H1 (cell line): ENCODE measurements around the gene RBP3. TPM values are rescaled to one million over a fixed set of nuclear protein-coding genes. Genes with fewer than 3 reads are reported as not detected.

ENCODE experiments used
- CTCF ChIA-PET: fragments of 300-600 bp; sonication (Branson Sonifier 250); formaldehyde crosslinking; loops from one replicate; lab custom pipeline; 2021; ENCODE audit not compliant: partially characterized antibody; lab: Charles Lee
- POLR2A ChIA-PET: fragments of 300-600 bp; sonication (Branson Sonifier 250); formaldehyde crosslinking; loops from one replicate; lab custom pipeline; 2021; ENCODE audit warnings: inconsistent platforms; ENCODE audit not compliant: partially characterized antibody; lab: Charles Lee
- DNase-seq, 2 experiments: peaks; one replicate each; pipeline versions ENCODE4 v3.0.0 to v3.0.0-alpha.2; 2010 to 2022; ENCODE audit warnings: low spot score in 2 of 2, low read depth in 1 of 2, mixed read lengths in 1 of 2
- FAIRE-seq: peaks from 2 replicates; lab custom pipeline; 2011; peaks lifted over from hg19 to GRCh38; lab: Jason Lieb, UNC
- H2AFZ ChIP-seq: 2 replicates; pipeline ENCODE4 v1.8.1; 2012; ENCODE audit warnings: low read length, inconsistent platforms
- H2AK5ac ChIP-seq: 2 replicates; pipeline ENCODE4 v1.6.1; 2013; ENCODE audit warnings: low read depth, low read length
- H2BK120ac ChIP-seq: replicated peaks from 2 replicates; pipeline ENCODE3; 2013; ENCODE audit warnings: low read depth, low read length, inconsistent platforms
- H2BK12ac ChIP-seq: 2 replicates; pipeline ENCODE4 v1.6.1; 2013; ENCODE audit warnings: low read depth, low read length
- H2BK15ac ChIP-seq: 2 replicates; pipeline ENCODE4 v1.6.1; 2013; ENCODE audit warnings: low read length
- H2BK20ac ChIP-seq: 2 replicates; pipeline ENCODE4 v1.6.1; 2013; ENCODE audit warnings: low read length
- H2BK5ac ChIP-seq: 2 replicates; pipeline ENCODE4 v1.6.1; 2013; ENCODE audit warnings: low read depth, low read length
- H3K14ac ChIP-seq: 2 replicates; pipeline ENCODE4 v1.6.1; 2013; ENCODE audit warnings: inconsistent platforms; ENCODE audit not compliant: insufficient read length
- H3K18ac ChIP-seq: 2 replicates; pipeline ENCODE4 v1.6.1; 2013; ENCODE audit warnings: low read length; ENCODE audit errors: extremely low read depth
- H3K23ac ChIP-seq: 2 replicates; pipeline ENCODE4 v1.6.1; 2013; ENCODE audit warnings: inconsistent platforms; ENCODE audit not compliant: insufficient read length
- H3K23me2 ChIP-seq: 2 replicates; pipeline ENCODE4 v1.6.1; 2013; ENCODE audit warnings: low read depth, low read length
- H3K27ac ChIP-seq: 2 replicates; pipeline ENCODE4 v1.6.1; 2011; ENCODE audit warnings: low read depth, low read length, inconsistent platforms
- H3K27me3 ChIP-seq, 4 experiments: replicated peaks in 1 of 4; 1 replicate in 1 of 4; 2 replicates in 3 of 4; pipeline versions ENCODE4 v1.6.1 to v1.8.1; 2011 to 2013; ENCODE audit warnings: low read length in 3 of 4, mild to moderate bottlenecking in 3 of 4, inconsistent platforms in 2 of 4, mixed read lengths in 2 of 4, moderate library complexity in 1 of 4; ENCODE audit not compliant: control insufficient read depth in 3 of 4, insufficient read depth in 3 of 4; ENCODE audit errors: extremely low read depth in 1 of 4
- H3K36me3 ChIP-seq, 4 experiments: 2 replicates each; pipeline versions ENCODE4 v1.6.1 to v1.8.1; 2011 to 2013; ENCODE audit warnings: mild to moderate bottlenecking in 4 of 4, low read length in 3 of 4, moderate library complexity in 2 of 4, control low read depth in 1 of 4, inconsistent platforms in 1 of 4; ENCODE audit not compliant: insufficient read depth in 4 of 4, control insufficient read depth in 2 of 4
- H3K4ac ChIP-seq: replicated peaks from 2 replicates; pipeline ENCODE3; 2013; ENCODE audit warnings: low read length, low read depth, mixed read lengths, inconsistent platforms; ENCODE audit not compliant: insufficient read length
- H3K4me1 ChIP-seq, 4 experiments: replicated peaks in 1 of 4; 1 replicate in 1 of 4; 2 replicates in 3 of 4; pipeline versions ENCODE4 v1.6.1 to v1.8.1; 2011 to 2013; ENCODE audit warnings: low read length in 3 of 4, inconsistent platforms in 2 of 4, mixed read lengths in 1 of 4; ENCODE audit not compliant: insufficient read depth in 4 of 4, control insufficient read depth in 3 of 4
- H3K4me2 ChIP-seq, 2 experiments: 2 replicates each; pipeline versions ENCODE4 v1.6.1 to v1.8.1; 2011 to 2013; ENCODE audit warnings: low read depth in 2 of 2, low read length in 2 of 2, control low read depth in 1 of 2, inconsistent platforms in 1 of 2, mild to moderate bottlenecking in 1 of 2; ENCODE audit not compliant: insufficient read depth in 1 of 2
- H3K4me3 ChIP-seq, 4 experiments: fragments of 200-600, 300-600 bp in 1 of 4; sonication (generic), shearing (Covaris generic), sonication (Bioruptor Twin) in 1 of 4; 2 replicates each; pipeline versions ENCODE4 v1.5.1 to v1.8.1; 2011 to 2016; ENCODE audit warnings: low read length in 4 of 4, low read depth in 3 of 4, control low read depth in 2 of 4, inconsistent platforms in 2 of 4, mild to moderate bottlenecking in 2 of 4, mixed read lengths in 1 of 4, moderate library complexity in 1 of 4; ENCODE audit not compliant: insufficient read depth in 2 of 4; ENCODE audit errors: extremely low read depth in 1 of 4
- H3K56ac ChIP-seq: replicated peaks from 2 replicates; pipeline ENCODE3; 2013; ENCODE audit warnings: low read depth, mild to moderate bottlenecking, mixed read lengths, low read length, inconsistent platforms; ENCODE audit not compliant: insufficient read length
- H3K79me1 ChIP-seq: 2 replicates; pipeline ENCODE4 v1.6.1; 2013; ENCODE audit warnings: low read depth, low read length, control low read depth
- H3K79me2 ChIP-seq, 2 experiments: 2 replicates each; pipeline versions ENCODE4 v1.6.1 to v1.8.1; 2012 to 2013; ENCODE audit warnings: low read length in 2 of 2, mild to moderate bottlenecking in 2 of 2, inconsistent platforms in 1 of 2; ENCODE audit not compliant: insufficient read depth in 2 of 2, control insufficient read depth in 1 of 2
- H3K9ac ChIP-seq, 4 experiments: replicated peaks in 1 of 4; 1 replicate in 1 of 4; 2 replicates in 3 of 4; pipeline versions ENCODE4 v1.6.1 to v1.8.1; 2011 to 2013; ENCODE audit warnings: low read depth in 3 of 4, low read length in 3 of 4, control low read depth in 2 of 4, mild to moderate bottlenecking in 2 of 4, moderate library complexity in 2 of 4, inconsistent platforms in 1 of 4; ENCODE audit errors: extremely low read depth in 1 of 4
- H3K9me3 ChIP-seq, 2 experiments: 2 replicates each; pipeline versions ENCODE4 v1.6.1 to v1.8.1; 2012 to 2013; ENCODE audit warnings: mild to moderate bottlenecking in 2 of 2, moderate library complexity in 2 of 2, control low read depth in 1 of 2, inconsistent platforms in 1 of 2, low read depth in 1 of 2, low read length in 1 of 2, mixed read lengths in 1 of 2; ENCODE audit not compliant: insufficient read depth in 2 of 2
- H4K20me1 ChIP-seq, 2 experiments: replicated peaks in 1 of 2; 2 replicates each; pipeline versions ENCODE3 to v1.8.1; 2011 to 2013; ENCODE audit warnings: inconsistent platforms in 2 of 2, low read length in 2 of 2, mild to moderate bottlenecking in 1 of 2; ENCODE audit not compliant: insufficient read depth in 2 of 2, control insufficient read depth in 1 of 2
- H4K5ac ChIP-seq: 2 replicates; pipeline ENCODE4 v1.6.1; 2013; ENCODE audit warnings: low read length, low read depth, mixed read lengths, inconsistent platforms; ENCODE audit not compliant: insufficient read length
- H4K8ac ChIP-seq: 2 replicates; pipeline ENCODE4 v1.8.0; 2013; ENCODE audit warnings: mild to moderate bottlenecking, moderate library complexity, low read length, inconsistent platforms; ENCODE audit not compliant: insufficient read depth; ENCODE audit errors: extremely low read depth
- H4K91ac ChIP-seq: replicated peaks from 2 replicates; pipeline ENCODE3; 2013; ENCODE audit warnings: low read length, mixed read lengths, inconsistent platforms; ENCODE audit not compliant: insufficient read length
- CBX8 ChIP-seq: fragments of 300-800, 300-1000 bp; sonication (generic); IDR thresholded peaks from 2 replicates; pipeline ENCODE4 v1.7.1; 2016; ENCODE audit warnings: low read depth, low read length, borderline replicate concordance
- CHD1 ChIP-seq: IDR thresholded peaks from 2 replicates; pipeline ENCODE4 v1.6.1; 2012; ENCODE audit warnings: low read depth, low read length, improper control_type of control experiment
- E2F6 ChIP-seq: IDR thresholded peaks from 2 replicates; pipeline ENCODE4 v1.6.1; 2012; ENCODE audit warnings: inconsistent platforms
- EZH2 ChIP-seq: fragments of 200-600 bp; sonication (generic); IDR thresholded peaks from 2 replicates; pipeline ENCODE4 v1.7.1; 2012; ENCODE audit warnings: low read depth, mild to moderate bottlenecking, moderate library complexity, low read length, inconsistent platforms; ENCODE audit not compliant: severe bottlenecking
- KDM1A ChIP-seq: fragments of 200-600, 300-600 bp; sonication (generic); IDR thresholded peaks from 2 replicates; pipeline ENCODE4 v1.7.1; 2016; ENCODE audit warnings: mild to moderate bottlenecking, low read length, borderline replicate concordance
- POLR2AphosphoS5 ChIP-seq: IDR thresholded peaks from 2 replicates; pipeline ENCODE4 v1.6.1; 2011; ENCODE audit warnings: low read depth, low read length
- POU5F1 ChIP-seq: IDR thresholded peaks from 2 replicates; pipeline ENCODE4 v1.6.1; 2011; ENCODE audit warnings: low read depth, mild to moderate bottlenecking, low read length, moderate library complexity
- RNF2 ChIP-seq: fragments of 200-900, 300-1000 bp; sonication (generic); IDR thresholded peaks from 2 replicates; pipeline ENCODE4 v1.7.1; 2016; ENCODE audit warnings: borderline replicate concordance, low read depth, mild to moderate bottlenecking, antibody characterized with exemption, low read length; ENCODE audit not compliant: poor library complexity, severe bottlenecking; ENCODE audit errors: missing control alignments
- TCF12 ChIP-seq: IDR thresholded peaks from 2 replicates; pipeline ENCODE4 v1.6.1; 2011; ENCODE audit warnings: low read depth, mild to moderate bottlenecking, low read length
- WGBS, 2 experiments: shearing (Covaris generic) in 1 of 2; methylation state at CpG; one replicate each; pipeline versions ENCODE4 v1.1.6 to v1.1.7; 2013 to 2015; ENCODE audit warnings: low lambda C conversion rate in 2 of 2, mixed read lengths in 2 of 2, inconsistent platforms in 1 of 2, low coverage in 1 of 2, missing lambda C conversion rate in 1 of 2; ENCODE audit not compliant: insufficient replicate concordance in 2 of 2, insufficient coverage in 1 of 2, insufficient read length in 1 of 2; ENCODE audit errors: extremely low coverage in 1 of 2, missing lambda C conversion rate in 1 of 2; 5-methylcytosine and 5-hydroxymethylcytosine counted together
- polyA plus RNA-seq, 7 experiments: library from polyadenylated mRNA; depleted of rRNA in 3 of 7; stranded (reverse) in 5 of 7; unstranded in 2 of 7; fragments of >200 nt in 5 of 7; fragments of 200-250 nt in 2 of 7; gene quantifications; 1 replicate in 5 of 7; 2 replicates in 1 of 7; 4 replicates in 1 of 7; pipeline versions ENCODE4 v1.2.1 to v1.2.3, GENCODE V29; 2011 to 2013; ENCODE audit warnings: missing spikeins in 2 of 7, mixed read lengths in 2 of 7
- total RNA-seq: library from RNA; stranded (reverse); fragmentation: NEBNext Ultra II Directional; extraction: Animal tissue kit (Norgen Biotek cat#: 25700); gene quantifications from 2 replicates; pipeline ENCODE4 v1.2.1, GENCODE V29; 2021
- TF ChIP-seq, protein P1 (sequence below): IDR thresholded peaks from 2 replicates; pipeline ENCODE4 v1.6.1; 2012; ENCODE audit warnings: low read length, inconsistent platforms

The RBP3 gene
- total and polyA plus RNA-seq, 2 of the 8 experiments (the other 6 are each of a cell fraction or from before 2014, with no cell fraction given): not detected

DNA sequence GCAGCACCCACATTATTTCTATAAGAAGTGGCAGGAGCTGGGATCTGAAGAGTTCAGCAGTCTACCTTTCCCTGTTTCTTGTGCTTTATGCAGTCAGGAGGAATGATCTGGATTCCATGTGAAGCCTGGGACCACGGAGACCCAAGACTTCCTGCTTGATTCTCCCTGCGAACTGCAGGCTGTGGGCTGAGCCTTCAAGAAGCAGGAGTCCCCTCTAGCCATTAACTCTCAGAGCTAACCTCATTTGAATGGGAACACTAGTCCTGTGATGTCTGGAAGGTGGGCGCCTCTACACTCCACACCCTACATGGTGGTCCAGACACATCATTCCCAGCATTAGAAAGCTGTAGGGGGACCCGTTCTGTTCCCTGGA is 874 bp upstream of the RBP3 start:
- DNase-seq (no peak), FAIRE-seq (no peak)
- TF ChIP-seq KDM1A: no peak
- TF ChIP-seq POLR2AphosphoS5: no peak
- TF ChIP-seq CHD1: no peak
- TF ChIP-seq, protein P1, sequence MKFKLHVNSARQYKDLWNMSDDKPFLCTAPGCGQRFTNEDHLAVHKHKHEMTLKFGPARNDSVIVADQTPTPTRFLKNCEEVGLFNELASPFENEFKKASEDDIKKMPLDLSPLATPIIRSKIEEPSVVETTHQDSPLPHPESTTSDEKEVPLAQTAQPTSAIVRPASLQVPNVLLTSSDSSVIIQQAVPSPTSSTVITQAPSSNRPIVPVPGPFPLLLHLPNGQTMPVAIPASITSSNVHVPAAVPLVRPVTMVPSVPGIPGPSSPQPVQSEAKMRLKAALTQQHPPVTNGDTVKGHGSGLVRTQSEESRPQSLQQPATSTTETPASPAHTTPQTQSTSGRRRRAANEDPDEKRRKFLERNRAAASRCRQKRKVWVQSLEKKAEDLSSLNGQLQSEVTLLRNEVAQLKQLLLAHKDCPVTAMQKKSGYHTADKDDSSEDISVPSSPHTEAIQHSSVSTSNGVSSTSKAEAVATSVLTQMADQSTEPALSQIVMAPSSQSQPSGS: no peak
- TF ChIP-seq EZH2: no peak
- TF ChIP-seq POU5F1: no peak
- no peak for TF ChIP-seq TCF12
- TF ChIP-seq CBX8: no peak
- TF ChIP-seq E2F6: no peak
- TF ChIP-seq RNF2: no peak
- H3K36me3 ChIP-seq: no peaks in the 10 kb centered on the region
- no peaks in the 10 kb centered on the region for H3K79me2 ChIP-seq
- H3K23me2 ChIP-seq: no peaks in the 10 kb centered on the region
- no peak overlapping the region for H3K14ac ChIP-seq
- no peak overlapping the region for H4K5ac ChIP-seq
- no peak overlapping the region for H4K91ac ChIP-seq
- CTCF ChIA-PET: interaction anchor here (1.2 to 14.6 kb wide), 3 partner anchors 14 to 353 kb away, joined by 3 to 132 read pairs (median 5); no protein-coding TSS in a partner anchor
- H2BK5ac ChIP-seq: no peak overlapping the region
- POLR2A ChIA-PET: no interaction called here
- H3K9me3 ChIP-seq: no peaks in the 10 kb centered on the region
- H3K4me1 ChIP-seq: peaks cover 0 to 2% (median under 1%) of the 10 kb centered on the region in 4 experiments; a peak in 3 of 7 replicates
- H3K56ac ChIP-seq: no peak overlapping the region
- H3K4me2 ChIP-seq: no peak overlapping the region
- H3K23ac ChIP-seq: no peak overlapping the region
- 95% methylated on average over 4 of the region's 4 CpGs; no CpG with 5 or more reads in 1 of the 2 experiments for WGBS, 2 experiments
- H3K27ac ChIP-seq: no peak overlapping the region
- no peak overlapping the region for H2AK5ac ChIP-seq
- H3K79me1 ChIP-seq: no peaks in the 10 kb centered on the region
- no peak overlapping the region for H2AFZ ChIP-seq
- no peak overlapping the region for H4K8ac ChIP-seq
- no peak overlapping the region for H2BK15ac ChIP-seq
- no peak overlapping the region for H2BK120ac ChIP-seq
- no peak overlapping the region for H2BK20ac ChIP-seq
- H3K4me3 ChIP-seq: no peak overlapping the region
- H3K4ac ChIP-seq: no peak overlapping the region
- H4K20me1 ChIP-seq: no peaks in the 10 kb centered on the region
- H3K9ac ChIP-seq: no peak overlapping the region
- H3K27me3 ChIP-seq: no peaks in the 10 kb centered on the region
- H2BK12ac ChIP-seq: 0 out of 2 replicates have a peak overlapping the region, but pooled peaks have one; percentile 9
- no peak overlapping the region for H3K18ac ChIP-seq
